ENCODE data around the gene CFAP119.

The CFAP119 gene

GRCh38 chr16:30755955-30756780, 5.7 kb downstream of the CFAP119 start:
- DNase-seq (ENCODE audit: low spot score) = no peak
- no peak for TF ChIP-seq CTCF (IDR thresholded peaks at IDR 0.05; ENCODE audit: borderline replicate concordance, control extremely low read depth, extremely low read depth, insufficient read depth, missing control alignments)
- in situ Hi-C loops (cut with MboI; ENCODE audit: low sequenced_read_pairs, unreplicated experiment) = no loop called here

GRCh38 chr16:30753596-30753995, 8.3 kb downstream of the CFAP119 start:
- no peak for DNase-seq (ENCODE audit: low spot score)
- in situ Hi-C loops (cut with MboI; ENCODE audit: low sequenced_read_pairs, unreplicated experiment) = no loop called here
- no peak for TF ChIP-seq CTCF (IDR thresholded peaks at IDR 0.05; ENCODE audit: borderline replicate concordance, control extremely low read depth, extremely low read depth, insufficient read depth, missing control alignments)

GRCh38 chr16:30750876-30751465, 10.9 kb downstream of the CFAP119 start:
- TF ChIP-seq CTCF (IDR thresholded peaks at IDR 0.05; ENCODE audit: borderline replicate concordance, control extremely low read depth, extremely low read depth, insufficient read depth, missing control alignments) = no peak

GRCh38 chr16:30750201-30750600, 11.7 kb downstream of the CFAP119 start:
- no peak for TF ChIP-seq CTCF (IDR thresholded peaks at IDR 0.05; ENCODE audit: borderline replicate concordance, control extremely low read depth, extremely low read depth, insufficient read depth, missing control alignments)
- no peak for DNase-seq (ENCODE audit: low spot score)
- in situ Hi-C loops (cut with MboI; ENCODE audit: low sequenced_read_pairs, unreplicated experiment) = no loop called here

More at GRCh38 chr16:30750876-30751465, 10.9 kb downstream of the CFAP119 start:
- in situ Hi-C loops (cut with MboI; ENCODE audit: low sequenced_read_pairs, unreplicated experiment) = no loop called here
- no peak for DNase-seq (ENCODE audit: low spot score)

- no peak for TF ChIP-seq CTCF (IDR thresholded peaks at IDR 0.05; ENCODE audit: borderline replicate concordance, control extremely low read depth, extremely low read depth, insufficient read depth, missing control alignments)
- DNase-seq (ENCODE audit: low spot score) = peak; percentile 66
- in situ Hi-C loops (cut with MboI; ENCODE audit: low sequenced_read_pairs, unreplicated experiment) = no loop called here
These were observed 13.0 kb downstream of the CFAP119 start for GRCh38 chr16:30748634-30749445.
